Esophagus muscularis mucosa (tissue), 3 donors: ENCODE measurements around the gene PLCXD3.

Source experiments
- CTCF ChIP-seq, 3 experiments: fragments of 200-600 bp in 2 of 3; fragments of 450-650 bp in 1 of 3; sonication (generic) in 2 of 3; IDR thresholded peaks; one replicate each; pipeline ENCODE4 v1.5.1; 2017 to 2019; ENCODE audit warnings: antibody characterized with exemption in 3 of 3, mild to moderate bottlenecking in 2 of 3, moderate library complexity in 1 of 3
- EP300 ChIP-seq: sonication (generic); formaldehyde crosslinking; IDR thresholded peaks from one replicate; pipeline ENCODE4 v1.6.1; 2017; ENCODE audit warnings: antibody characterized with exemption

DNA sequence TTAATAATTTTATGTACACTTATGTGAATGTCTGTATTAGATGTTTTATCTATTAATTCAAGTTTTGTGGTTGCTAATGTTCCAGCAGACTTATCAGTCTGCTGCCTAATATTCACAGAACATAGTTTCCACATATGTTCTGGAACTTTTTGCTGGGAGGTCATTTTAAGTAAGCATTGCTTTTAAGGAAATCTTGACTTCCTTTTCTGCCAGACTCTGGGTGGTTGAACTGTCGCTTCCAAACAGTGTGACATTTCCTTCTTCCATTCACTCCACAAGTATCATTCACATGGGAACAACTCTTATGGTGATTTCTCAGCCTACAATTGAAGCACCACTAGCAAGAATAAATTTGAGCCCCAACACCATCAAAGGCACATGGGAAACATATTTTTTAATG, 82.9 kb downstream of the PLCXD3 start:
- no peak for TF ChIP-seq CTCF (IDR thresholded peaks at IDR 0.05)
- TF ChIP-seq EP300: no peak
